ENCODE measurements around the gene FLT3LG. TPM values are rescaled to one million over a fixed set of nuclear protein-coding genes. Genes with fewer than 3 reads are reported as not detected.

Gene FLT3LG
- total RNA-seq, 2 donors from 2014 or later = 1.1 to 2.6 TPM

DNA sequence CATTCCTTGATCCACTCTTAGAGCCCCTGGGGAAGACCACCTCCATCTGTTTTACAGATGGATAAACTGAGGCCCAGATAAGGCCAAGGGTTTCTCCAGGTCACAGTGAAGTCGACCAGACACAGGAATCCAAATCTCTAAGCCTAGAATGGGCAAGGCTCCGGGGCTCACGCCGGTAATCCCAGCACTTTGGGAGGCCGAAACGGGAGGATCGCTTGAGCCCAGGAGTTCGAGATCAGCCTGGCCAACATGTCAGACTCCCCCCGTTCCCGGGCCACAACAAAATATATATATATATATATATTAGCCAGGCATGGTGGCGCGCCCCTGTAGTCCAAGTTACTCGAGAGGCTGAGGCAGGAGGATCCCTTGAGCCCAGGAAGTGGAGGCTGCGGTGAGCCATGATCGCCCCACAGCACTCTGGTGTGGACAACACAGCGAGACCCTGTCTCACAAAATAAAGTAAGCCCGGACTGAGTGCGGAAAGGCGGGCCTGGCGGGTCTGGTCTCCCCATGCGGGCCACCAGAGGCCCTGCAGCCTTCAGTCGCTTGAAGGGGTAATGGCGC is 12.8 kb downstream of the FLT3LG start:
- Histone ChIP-seq H3K4me1 (peaks cover 0 to 28% of the 10 kb centered on the region in 2 donors), H3K27ac (peak overlapping the region; percentile 81 to 96), H3K36me3 (peaks cover 31% of the 10 kb centered on the region), H3K27me3 (no peaks in the 10 kb centered on the region), H3K9me3 (no peaks in the 10 kb centered on the region), H3K4me3 (peak overlapping the region in 1 of 2 donors; percentile 98)
- TF ChIP-seq, protein P1, sequence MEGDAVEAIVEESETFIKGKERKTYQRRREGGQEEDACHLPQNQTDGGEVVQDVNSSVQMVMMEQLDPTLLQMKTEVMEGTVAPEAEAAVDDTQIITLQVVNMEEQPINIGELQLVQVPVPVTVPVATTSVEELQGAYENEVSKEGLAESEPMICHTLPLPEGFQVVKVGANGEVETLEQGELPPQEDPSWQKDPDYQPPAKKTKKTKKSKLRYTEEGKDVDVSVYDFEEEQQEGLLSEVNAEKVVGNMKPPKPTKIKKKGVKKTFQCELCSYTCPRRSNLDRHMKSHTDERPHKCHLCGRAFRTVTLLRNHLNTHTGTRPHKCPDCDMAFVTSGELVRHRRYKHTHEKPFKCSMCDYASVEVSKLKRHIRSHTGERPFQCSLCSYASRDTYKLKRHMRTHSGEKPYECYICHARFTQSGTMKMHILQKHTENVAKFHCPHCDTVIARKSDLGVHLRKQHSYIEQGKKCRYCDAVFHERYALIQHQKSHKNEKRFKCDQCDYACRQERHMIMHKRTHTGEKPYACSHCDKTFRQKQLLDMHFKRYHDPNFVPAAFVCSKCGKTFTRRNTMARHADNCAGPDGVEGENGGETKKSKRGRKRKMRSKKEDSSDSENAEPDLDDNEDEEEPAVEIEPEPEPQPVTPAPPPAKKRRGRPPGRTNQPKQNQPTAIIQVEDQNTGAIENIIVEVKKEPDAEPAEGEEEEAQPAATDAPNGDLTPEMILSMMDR (IDR thresholded peaks at IDR 0.05) = no peak
- DNase-seq (ENCODE audit: low spot score) = peak; percentile 65

GRCh38 chr19:49487277-49488045 is 13.4 kb downstream of the FLT3LG start, which contains the start of gene RPL13A:
Gene RPL13A (plus strand): TSS chr19:49487608. CDS start chr19:49487630, 22 bp downstream.
- TF ChIP-seq, protein P1 (IDR thresholded peaks at IDR 0.05) = peak in 1 of 2 donors; percentile 18
- no peaks in the 10 kb centered on the region for H3K9me3 ChIP-seq

GRCh38 chr19:49488046-49488862 is 14.2 kb downstream of the FLT3LG start:
- peak overlapping the region; percentile 85 to 96 for H3K27ac ChIP-seq
- no peaks in the 10 kb centered on the region for H3K27me3 ChIP-seq
- H3K36me3 ChIP-seq = peaks cover 46% of the 10 kb centered on the region
- H3K4me3 ChIP-seq = peak overlapping the region; percentile 83 to 98
- no peaks in the 10 kb centered on the region for H3K9me3 ChIP-seq
- peaks cover 0 to 28% of the 10 kb centered on the region in 2 donors for H3K4me1 ChIP-seq
- TF ChIP-seq, protein P1 (IDR thresholded peaks at IDR 0.05) = no peak
- no peak for DNase-seq (ENCODE audit: low spot score)

More at GRCh38 chr19:49487277-49488045, 13.4 kb downstream of the FLT3LG start, which contains the start of gene RPL13A:
- peak within 1 kb of the TSS; percentile 83 to 98 for H3K4me3 ChIP-seq
- peak within 1 kb of the TSS; percentile 85 to 96 for H3K27ac ChIP-seq
- peaks cover 0 to 28% of the 10 kb centered on the region in 2 donors for H3K4me1 ChIP-seq
- H3K36me3 ChIP-seq = peaks cover 38% of the 10 kb centered on the region
- H3K27me3 ChIP-seq = no peaks in the 10 kb centered on the region
- peak; percentile 100 for DNase-seq (ENCODE audit: low spot score)

- DNase-seq (ENCODE audit: low spot score) = no peak
- H3K36me3 ChIP-seq = peaks cover 48% of the 10 kb centered on the region
- no peaks in the 10 kb centered on the region for H3K27me3 ChIP-seq
- H3K27ac ChIP-seq = peak overlapping the region; percentile 11 to 96
- TF ChIP-seq, protein P1 (IDR thresholded peaks at IDR 0.05) = no peak
- H3K4me1 ChIP-seq = peaks cover 0 to 28% of the 10 kb centered on the region in 2 donors
- no peaks in the 10 kb centered on the region for H3K9me3 ChIP-seq
- H3K4me3 ChIP-seq = peak overlapping the region; percentile 83 to 98
These were observed 15.0 kb downstream of the FLT3LG start for GRCh38 chr19:49488863-49489537.

GRCh38 chr19:49489601-49490167 is 15.7 kb downstream of the FLT3LG start:
- Histone ChIP-seq H3K9me3 (no peaks in the 10 kb centered on the region), H3K36me3 (peaks cover 48% of the 10 kb centered on the region), H3K4me3 (peak overlapping the region; percentile 83 to 98), H3K4me1 (peaks cover 0 to 28% of the 10 kb centered on the region in 2 donors), H3K27me3 (no peaks in the 10 kb centered on the region), H3K27ac (peak overlapping the region; percentile 11 to 96)
- no peak for DNase-seq (ENCODE audit: low spot score)
- TF ChIP-seq, protein P1 (IDR thresholded peaks at IDR 0.05) = no peak

Measured in right atrium auricular region (tissue), 2 donors.